Right cardiac atrium (tissue), 5 donors: ENCODE data around the gene AMZ1. TPM values are rescaled to one million over a fixed set of nuclear protein-coding genes. Genes with fewer than 3 reads are reported as not detected.
"Not testable (repeated sequence)": the region's sequence is repeated elsewhere in the genome, so short reads cannot be mapped to it uniquely, and the experiment has no call there.

ENCODE experiments used
- ATAC-seq, 2 donors: fragments of 200-7000 bp; cut with Tn5 transposase; one replicate each; pipeline versions ENCODE4 v1.8.0 to v1.9.1; 2020; ENCODE audit warnings: moderate library complexity in 2 of 2, mild to moderate bottlenecking in 1 of 2
- DNase-seq, 3 donors: peaks; one replicate each; pipeline ENCODE4 v3.0.0-alpha.2; 2020
- H3K27ac ChIP-seq: one replicate; pipeline ENCODE4 v1.5.1; 2013; ENCODE audit warnings: mild to moderate bottlenecking, low read length, control low read depth, moderate library complexity
- H3K27me3 ChIP-seq: one replicate; pipeline ENCODE4 v1.6.1; 2013; ENCODE audit not compliant: control insufficient read depth, insufficient read depth
- H3K4me1 ChIP-seq: one replicate; pipeline ENCODE4 v1.6.1; 2013; ENCODE audit warnings: low read length; ENCODE audit not compliant: control insufficient read depth, insufficient read depth
- H3K4me3 ChIP-seq: one replicate; pipeline ENCODE4 v1.5.1; 2013; ENCODE audit warnings: low read length, control low read depth
- H3K9me3 ChIP-seq: one replicate; pipeline ENCODE4 v1.6.1; 2013; ENCODE audit warnings: low read length; ENCODE audit not compliant: control insufficient read depth
- WGBS: extraction: QIAGEN DNeasy Blood & Tissue Kit; methylation state at CpG from one replicate; pipeline ENCODE4 v1.1.7; 2013; 5-methylcytosine and 5-hydroxymethylcytosine counted together
- intact Hi-C, 4 donors: fragments of 100-400 bp; cut with DNase I; formaldehyde crosslinking; loops; one replicate each; pipeline versions ENCODE4 v1.11.0 to v1.14.0; 2022 to 2023
- polyA plus RNA-seq: library from polyadenylated mRNA; stranded (reverse); fragments of 200-250 nt; gene quantifications from one replicate; pipeline ENCODE4 v1.2.3, GENCODE V29; 2013
- total RNA-seq, 4 donors: library from RNA; stranded (reverse); fragmentation: NEBNext Ultra II Directional; extraction: Animal tissue kit (Norgen Biotek cat#: 25700); gene quantifications; one replicate each; pipeline ENCODE4 v1.2.1, GENCODE V29; 2021
- donor health status: healthy with polysubstance abuse.
- donor health status: DM: no; HTN: yes; CAD: no.
- donor health status: DM: no; HTN: no; CAD: no.
- donor health status: DM: no; HTN: yes; CAD: no; lungs with severe emphysema.
- donor health status: DM: yes; HTN: yes; CAD: no.

AMZ1 gene
- total and polyA plus RNA-seq, 5 donors, result 0.36 to 1.0 (median 0.88) TPM

DNA sequence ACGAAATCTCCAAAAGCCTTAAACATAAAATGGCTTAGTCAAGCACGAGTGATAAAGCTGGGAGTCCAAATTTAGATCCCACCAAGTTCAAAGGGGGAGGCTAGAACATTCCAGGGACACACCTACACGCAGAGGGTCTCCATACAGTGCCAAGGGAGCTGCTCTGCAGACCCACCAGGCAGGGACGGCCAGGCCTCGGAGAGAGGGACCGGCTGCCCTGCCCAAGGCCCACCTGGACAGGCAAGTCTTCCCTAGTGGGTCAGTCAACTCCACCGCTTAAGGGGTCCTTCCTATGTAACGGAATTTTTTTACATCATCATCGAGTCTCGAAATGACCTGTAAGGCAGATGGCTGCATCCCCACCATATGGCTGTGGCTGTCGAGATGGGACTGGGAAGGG, 28.5 kb downstream of the AMZ1 start:
- intact Hi-C loops, result no loop called here
- peaks cover 5% of the 10 kb centered on the region for H3K4me1 ChIP-seq

DNA sequence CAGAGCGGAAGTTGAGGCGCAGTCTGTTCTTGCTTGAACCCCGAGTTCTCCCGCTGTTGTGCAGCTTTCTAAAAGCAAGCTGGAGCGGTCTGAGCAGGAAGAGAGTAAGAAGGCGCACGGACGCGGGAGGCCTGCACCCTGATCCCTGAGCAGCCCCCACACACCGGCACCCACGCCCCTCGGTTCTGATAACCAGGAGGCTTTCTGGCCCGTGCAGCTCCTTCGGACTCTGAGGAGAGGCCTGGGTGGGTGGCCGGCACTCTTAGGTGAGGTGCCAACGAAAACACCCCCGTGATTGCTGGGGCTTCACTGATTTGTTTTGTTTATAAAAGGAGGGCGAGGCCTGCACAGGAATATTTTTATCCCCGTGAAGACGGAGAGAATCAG, 28.9 kb downstream of the AMZ1 start:
- 62% methylated on average over 20 of the region's 20 CpGs for WGBS
- no peak for DNase-seq
- no peaks in the 10 kb centered on the region for H3K9me3 ChIP-seq
- intact Hi-C loops, result no loop called here
- H3K27ac ChIP-seq, result peak overlapping the region; percentile 46
- ATAC-seq, result peak in 1 of 2 donors; percentile 6
- H3K4me3 ChIP-seq, result no peak overlapping the region
- peaks cover 5% of the 10 kb centered on the region for H3K4me1 ChIP-seq
- H3K27me3 ChIP-seq, result no peaks in the 10 kb centered on the region

More for the DNA sequence above, 28.5 kb downstream of the AMZ1 start:
- no peak for ATAC-seq
- H3K27me3 ChIP-seq, result no peaks in the 10 kb centered on the region
- no peaks in the 10 kb centered on the region for H3K9me3 ChIP-seq
- WGBS, result 83% methylated on average over 11 of the region's 11 CpGs
- peak in 1 of 3 donors; percentile 5 for DNase-seq
- H3K4me3 ChIP-seq, result no peak overlapping the region
- H3K27ac ChIP-seq, result peak overlapping the region; percentile 46

DNA sequence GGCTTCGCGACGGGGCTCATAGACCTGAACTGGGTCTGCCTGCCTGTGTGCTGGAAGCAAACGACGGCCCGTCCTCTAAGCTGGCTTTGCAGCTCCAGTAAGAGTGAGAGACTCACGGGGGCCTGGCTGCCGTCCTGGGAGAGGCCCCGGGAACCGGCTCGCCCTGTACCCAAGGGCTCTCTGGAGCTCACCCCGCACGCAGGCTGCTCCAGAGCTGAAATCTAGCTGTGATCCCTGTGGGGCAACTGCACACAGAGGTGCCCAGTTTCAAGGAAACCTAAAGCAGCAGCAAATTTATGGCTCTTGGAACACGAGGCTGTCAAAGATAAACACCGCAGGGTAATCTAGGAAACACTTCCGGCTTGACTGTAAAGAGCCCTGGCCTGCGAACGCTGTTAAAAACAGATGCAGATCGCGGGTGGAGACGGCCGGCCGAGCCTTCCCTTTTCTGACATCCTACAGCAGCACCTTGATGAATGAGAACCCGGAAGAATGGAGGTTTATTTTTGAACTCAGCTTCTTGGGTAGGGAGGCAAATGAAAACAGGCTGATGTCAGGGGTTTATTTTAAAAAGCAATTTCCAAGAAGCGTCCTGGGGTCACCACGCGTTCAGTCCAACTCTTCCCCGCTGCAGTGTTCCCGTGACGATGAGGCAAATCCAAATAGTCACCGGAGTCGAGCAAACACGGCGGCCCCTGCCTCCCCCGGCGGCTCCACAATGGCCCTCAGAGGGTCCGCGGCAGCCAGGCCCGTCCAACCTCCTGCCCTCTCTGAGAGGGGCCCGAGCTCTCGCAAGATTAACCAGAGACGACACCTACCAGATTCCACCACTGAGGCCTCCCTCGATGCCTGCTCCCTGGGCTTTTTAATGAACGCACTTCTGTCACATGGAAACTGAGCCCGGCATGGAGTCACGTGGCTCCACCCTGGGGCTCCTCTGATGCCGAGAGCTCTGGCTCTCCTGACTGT, 29.6 kb downstream of the AMZ1 start:
- intact Hi-C loops, result loop anchor here in 1 of 4 donors (2.0 kb wide), 1 partner anchor 15 kb away; no protein-coding TSS in a partner anchor
- peaks cover 5% of the 10 kb centered on the region for H3K4me1 ChIP-seq
- peak in 2 of 3 donors; percentile 80 to 86 for DNase-seq
- H3K27me3 ChIP-seq, result no peaks in the 10 kb centered on the region
- H3K4me3 ChIP-seq, result no peak overlapping the region
- ATAC-seq, result peak; percentile 52 to 61
- WGBS, result 31% methylated on average over 47 of the region's 47 CpGs
- H3K9me3 ChIP-seq, result no peaks in the 10 kb centered on the region
- H3K27ac ChIP-seq, result peak overlapping the region; percentile 46

DNA sequence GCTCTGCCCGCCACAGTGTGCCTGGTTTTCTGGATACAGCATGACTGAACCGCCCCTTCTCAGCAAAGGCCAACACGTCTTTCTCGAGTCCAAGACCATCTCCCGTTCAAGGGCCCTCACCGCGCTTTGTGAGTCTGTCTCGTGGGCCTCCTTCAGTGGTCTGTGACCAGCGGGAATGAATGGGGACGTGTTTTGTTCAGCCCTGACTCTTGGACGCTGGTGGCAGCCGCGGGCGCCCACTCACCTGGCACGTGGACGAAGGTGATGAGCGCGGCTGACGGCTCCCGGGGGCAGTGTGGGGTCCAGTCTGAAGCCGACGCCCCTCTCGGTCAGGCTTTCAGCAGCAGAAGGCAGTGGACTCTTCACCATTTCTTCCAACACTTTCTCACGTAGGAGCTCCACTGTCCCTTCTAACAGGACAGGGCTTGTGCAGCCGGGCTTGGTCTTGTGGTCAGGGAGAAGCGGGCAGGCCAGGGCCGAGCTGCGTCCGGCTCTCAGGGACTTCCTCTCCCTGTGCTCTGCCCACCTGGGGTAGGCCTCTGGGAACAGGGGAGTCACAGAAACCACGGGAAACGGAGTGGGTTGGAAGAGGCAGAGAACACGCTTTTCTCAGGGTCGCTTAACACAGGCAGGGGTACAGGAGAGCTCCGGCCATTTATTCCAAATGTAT, 30.4 kb downstream of the AMZ1 start:
- peak in 1 of 3 donors; percentile 59 for DNase-seq
- 87% methylated on average over 34 of the region's 34 CpGs for WGBS
- Histone ChIP-seq H3K4me3 (no peak overlapping the region), H3K9me3 (no peaks in the 10 kb centered on the region), H3K27ac (no peak overlapping the region), H3K27me3 (no peaks in the 10 kb centered on the region), H3K4me1 (peaks cover 5% of the 10 kb centered on the region)
- no peak for ATAC-seq
- intact Hi-C loops, result loop anchor here in 1 of 4 donors (2.0 kb wide), 1 partner anchor 16 kb away; no protein-coding TSS in a partner anchor

DNA sequence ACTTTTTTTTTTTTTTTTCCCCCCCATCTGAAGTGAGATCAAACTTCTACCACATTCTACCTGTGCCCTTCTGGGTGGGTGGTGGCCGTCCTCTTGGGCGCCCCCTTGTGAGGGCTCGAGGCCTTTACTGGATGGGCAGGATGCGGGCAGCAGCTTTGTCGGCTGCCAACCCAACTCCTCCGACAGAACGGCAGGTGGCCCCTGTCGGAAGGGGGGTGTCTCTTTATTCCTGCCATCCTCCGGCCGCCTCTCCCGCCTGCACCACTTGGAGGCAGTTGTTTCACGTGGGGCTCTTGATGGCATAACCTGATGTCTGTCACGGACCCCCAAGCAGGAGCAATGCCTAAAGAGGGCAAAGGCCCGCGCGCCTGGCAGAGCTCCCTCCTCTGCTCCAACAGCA, 31.0 kb downstream of the AMZ1 start:
- H3K27me3 ChIP-seq, result no peaks in the 10 kb centered on the region
- peak in 1 of 3 donors; percentile 64 for DNase-seq
- no peak for ATAC-seq
- peaks cover 5% of the 10 kb centered on the region for H3K4me1 ChIP-seq
- H3K27ac ChIP-seq, result no peak overlapping the region
- H3K4me3 ChIP-seq, result no peak overlapping the region
- no peaks in the 10 kb centered on the region for H3K9me3 ChIP-seq
- 78% methylated on average over 16 of the region's 16 CpGs for WGBS
- intact Hi-C loops, result loop anchor here in 1 of 4 donors (2.0 kb wide), 1 partner anchor 16 kb away; no protein-coding TSS in a partner anchor

DNA sequence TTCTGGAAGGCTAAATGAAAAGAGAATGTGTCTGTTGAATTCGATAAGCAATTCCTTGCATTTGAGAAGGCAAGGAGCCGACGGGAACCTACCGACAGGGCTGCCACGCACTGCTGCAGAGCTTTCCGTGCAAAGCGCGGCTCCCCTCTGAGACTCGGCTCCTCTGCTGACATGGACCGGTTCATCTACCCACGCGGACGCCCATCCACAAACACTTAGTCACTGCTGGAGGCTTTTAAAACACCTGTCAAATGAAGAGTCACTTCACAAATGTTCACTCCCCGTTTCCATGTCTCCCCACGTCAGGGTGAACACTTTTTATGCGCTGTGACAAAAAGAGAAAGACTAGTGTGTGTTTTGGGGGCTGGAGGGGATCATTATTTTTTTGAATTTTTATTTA, 32.0 kb downstream of the AMZ1 start:
- peak in 1 of 3 donors; percentile 20 for DNase-seq
- no peaks in the 10 kb centered on the region for H3K27me3 ChIP-seq
- no peak overlapping the region for H3K27ac ChIP-seq
- no peaks in the 10 kb centered on the region for H3K9me3 ChIP-seq
- ATAC-seq, result no peak
- H3K4me3 ChIP-seq, result no peak overlapping the region
- 90% methylated on average over 16 of the region's 16 CpGs for WGBS
- intact Hi-C loops, result no loop called here
- H3K4me1 ChIP-seq, result peaks cover 4% of the 10 kb centered on the region

DNA sequence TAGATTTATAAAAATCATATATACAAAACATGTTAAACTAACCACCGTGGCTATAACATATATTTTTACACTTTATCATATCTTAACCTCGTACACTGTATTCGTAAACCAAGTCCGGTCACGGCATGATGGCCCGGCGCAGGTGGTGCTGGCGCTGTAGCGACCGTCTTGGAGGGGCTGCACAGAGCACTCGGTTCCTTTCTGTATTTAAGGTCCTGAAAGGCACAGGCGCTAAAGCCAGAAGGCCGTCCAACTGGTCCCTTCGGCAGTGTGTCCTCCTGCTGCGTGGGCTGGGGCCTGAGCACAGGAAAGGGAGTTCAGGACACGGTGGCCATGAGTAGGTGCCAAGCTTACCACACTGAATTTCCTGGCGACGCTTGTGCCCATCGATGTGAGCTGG, 33.8 kb downstream of the AMZ1 start:
- H3K27me3 ChIP-seq, result no peaks in the 10 kb centered on the region
- H3K27ac ChIP-seq, result no peak overlapping the region
- WGBS, result 93% methylated on average over 19 of the region's 19 CpGs
- intact Hi-C loops, result no loop called here
- H3K9me3 ChIP-seq, result no peaks in the 10 kb centered on the region
- peaks cover 1% of the 10 kb centered on the region for H3K4me1 ChIP-seq
- ATAC-seq (no peak), DNase-seq (peak in 2 of 3 donors; percentile 21 to 45)
- H3K4me3 ChIP-seq, result no peak overlapping the region

DNA sequence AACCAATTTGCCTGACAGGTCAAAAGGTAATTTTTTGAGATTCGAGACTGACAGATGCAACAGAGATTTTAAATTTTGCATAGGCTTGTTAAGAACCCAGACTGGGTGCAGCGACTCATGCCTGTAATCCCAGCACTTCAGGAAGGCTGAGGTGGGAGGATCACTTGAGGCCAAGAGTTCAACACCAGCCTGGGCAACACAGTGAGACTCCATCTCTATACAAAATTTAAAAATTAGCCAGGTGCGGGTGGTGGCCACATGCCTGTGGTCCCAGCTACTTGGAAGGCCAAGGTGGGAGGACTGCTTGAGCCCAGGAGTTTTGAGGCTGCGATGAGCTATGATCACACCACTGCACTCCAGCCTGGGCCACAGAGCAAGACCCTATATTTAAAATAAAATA, 34.6 kb downstream of the AMZ1 start:
- ATAC-seq, result no peak
- peak in 2 of 3 donors; percentile 7 to 11 for DNase-seq
- Histone ChIP-seq H3K9me3 (no peaks in the 10 kb centered on the region), H3K4me3 (no peak overlapping the region), H3K27me3 (no peaks in the 10 kb centered on the region), H3K4me1 (no peaks in the 10 kb centered on the region), H3K27ac (no peak overlapping the region)
- WGBS, result 97% methylated on average over 4 of the region's 4 CpGs
- intact Hi-C loops, result no loop called here

DNA sequence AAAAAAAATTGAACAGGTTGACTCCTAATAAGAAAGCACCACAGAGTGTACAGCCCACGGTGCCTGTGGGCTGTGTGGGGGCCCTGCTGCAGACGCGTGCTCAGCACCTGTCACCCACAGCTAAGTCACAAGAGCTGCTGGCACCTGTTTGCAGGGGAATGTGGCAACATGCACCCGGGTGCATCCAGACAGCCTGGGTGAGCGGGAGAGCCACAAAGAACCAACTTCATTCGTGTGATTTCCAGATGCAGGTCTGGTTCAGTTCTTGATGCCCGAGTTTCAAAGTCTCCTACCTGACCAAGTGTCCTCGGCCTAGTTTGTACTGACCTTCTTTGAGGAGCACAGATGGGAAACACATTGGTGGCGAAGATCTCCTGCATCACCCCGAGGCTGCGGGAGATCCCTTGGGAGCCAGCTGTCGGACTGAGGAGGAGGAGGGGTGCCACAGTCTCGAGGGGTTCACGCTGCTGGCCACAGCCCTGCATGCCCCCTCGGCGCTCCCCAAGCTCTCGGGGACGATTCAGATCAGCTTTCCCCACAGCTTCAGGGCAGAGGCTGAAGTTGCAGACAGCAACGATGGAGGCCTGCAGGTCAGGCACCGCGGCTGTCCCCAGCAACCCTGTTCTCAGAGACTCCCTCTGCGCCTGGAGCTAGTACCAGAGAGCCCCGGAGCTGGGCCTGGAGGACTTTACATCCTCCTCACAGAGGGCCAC, 35.3 kb downstream of the AMZ1 start:
- 85% methylated on average over 23 of the region's 23 CpGs for WGBS
- no peak overlapping the region for H3K4me3 ChIP-seq
- intact Hi-C loops, result no loop called here

DNA sequence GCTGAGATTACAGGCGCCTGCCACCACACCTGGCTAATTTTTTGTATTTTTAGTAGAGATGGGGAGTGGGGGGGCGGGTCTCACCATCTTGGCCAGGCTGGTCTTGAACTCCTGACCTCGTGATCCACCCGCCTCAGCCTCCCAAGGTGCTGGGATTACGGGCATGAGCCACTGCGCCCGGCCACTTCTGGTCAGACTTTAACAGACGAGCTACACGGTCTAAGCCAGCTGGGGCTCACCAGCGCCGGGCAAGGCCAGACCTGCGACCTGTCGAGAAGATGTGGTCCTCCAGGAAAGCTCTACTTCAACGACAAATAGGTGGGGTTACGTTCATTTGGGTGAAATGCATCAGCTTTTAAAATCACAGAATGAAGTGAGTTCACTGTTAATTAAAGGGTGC, 36.0 kb downstream of the AMZ1 start:
- H3K27me3 ChIP-seq, H3K9me3 ChIP-seq, H3K4me1 ChIP-seq, H3K27ac ChIP-seq, ATAC-seq, H3K4me3 ChIP-seq, intact Hi-C loops: not testable (repeated sequence)
- DNase-seq, result peak in 2 of 3 donors; percentile 7 to 36
- WGBS, result 97% methylated on average over 15 of the region's 15 CpGs

More for the DNA sequence above, 35.3 kb downstream of the AMZ1 start:
- no peaks in the 10 kb centered on the region for H3K9me3 ChIP-seq
- H3K27ac ChIP-seq, result no peak overlapping the region
- DNase-seq (peak in 2 of 3 donors; percentile 30 to 53), ATAC-seq (no peak)
- H3K27me3 ChIP-seq, result no peaks in the 10 kb centered on the region
- no peaks in the 10 kb centered on the region for H3K4me1 ChIP-seq
